ENCODE measurements around the gene TMEM14A. TPM values are rescaled to one million over a fixed set of nuclear protein-coding genes. Genes with fewer than 3 reads are reported as not detected.

TMEM14A gene
- total and polyA plus RNA-seq, 4 experiments from 2014 or later = 9.5 to 58.1 (median 20.3) TPM

GRCh38 chr6:52644253-52644652 lies 26.7 kb upstream of the TMEM14A start:
- Mint-ChIP-seq H3K27ac (no peak overlapping the region), H3K9me3 (no peaks in the 10 kb centered on the region), H3K4me3 (no peak overlapping the region), H3K27me3 (peaks cover 17% of the 10 kb centered on the region in 2 donors), H3K36me3 (no peaks in the 10 kb centered on the region), H3K4me1 (peaks cover 0 to 5% (median 2%) of the 10 kb centered on the region in 4 donors)
- H3K36me3 ChIP-seq (ENCODE audit: insufficient read depth, low read length) = no peaks in the 10 kb centered on the region
- ChIA-PET CTCF (ENCODE audit: partially characterized antibody) (no interaction called here), POLR2A (ENCODE audit: partially characterized antibody) (no interaction called here)
- H3K4me1 ChIP-seq (ENCODE audit: insufficient read depth, low read length) = no peaks in the 10 kb centered on the region
- H3K4me3 ChIP-seq (ENCODE audit: low read length in 2 of 2) = no peak overlapping the region
- intact Hi-C loops (cut with micrococcal nuclease) = no loop called here
- no peak for DNase-seq
- no peak overlapping the region for H3K27ac ChIP-seq (ENCODE audit: low read depth, low read length)
- H3K27me3 ChIP-seq (ENCODE audit: insufficient read depth, low read length) = peaks cover 5% of the 10 kb centered on the region
- no peaks in the 10 kb centered on the region for H3K9me3 ChIP-seq (ENCODE audit: control insufficient read depth in 1 of 2, low read length in 2 of 2)

DNA sequence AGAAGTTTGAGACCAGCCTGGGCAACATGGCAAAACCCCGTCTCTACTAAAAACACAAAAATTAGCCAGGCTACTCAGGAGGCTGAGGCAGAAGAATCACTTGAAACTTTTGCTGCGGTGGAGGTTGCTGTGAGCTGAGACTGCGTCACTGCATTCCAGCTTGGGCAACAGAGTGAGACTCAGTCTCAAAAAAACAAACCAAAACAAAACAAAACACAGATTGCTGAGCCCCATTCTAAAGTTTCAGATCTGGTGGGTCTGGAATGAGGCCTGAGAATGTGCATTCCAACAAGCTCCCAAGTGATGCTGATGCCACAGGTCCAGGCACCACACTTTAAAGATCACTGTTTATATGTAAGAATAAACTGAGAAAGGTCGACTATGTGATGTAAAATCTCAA lies 24.9 kb upstream of the TMEM14A start:
- Mint-ChIP-seq H3K27me3 (peaks cover 10 to 12% of the 10 kb centered on the region in 2 donors), H3K27ac (no peak overlapping the region), H3K36me3 (no peaks in the 10 kb centered on the region), H3K9me3 (no peaks in the 10 kb centered on the region), H3K4me1 (peaks cover 0 to 4% (median 1%) of the 10 kb centered on the region in 4 donors), H3K4me3 (no peak overlapping the region)
- no peaks in the 10 kb centered on the region for H3K36me3 ChIP-seq (ENCODE audit: insufficient read depth, low read length)
- CTCF ChIA-PET (ENCODE audit: partially characterized antibody) = interaction anchor here (9.2 kb wide), 1 partner anchor 16 kb away, joined by 106 read pairs; no protein-coding TSS in a partner anchor
- no peak for DNase-seq
- no peaks in the 10 kb centered on the region for H3K4me1 ChIP-seq (ENCODE audit: insufficient read depth, low read length)
- intact Hi-C loops (cut with micrococcal nuclease) = no loop called here
- POLR2A ChIA-PET (ENCODE audit: partially characterized antibody) = no interaction called here
- no peaks in the 10 kb centered on the region for H3K9me3 ChIP-seq (ENCODE audit: control insufficient read depth in 1 of 2, low read length in 2 of 2)
- no peak overlapping the region for H3K27ac ChIP-seq (ENCODE audit: low read depth, low read length)
- peaks cover 6% of the 10 kb centered on the region for H3K27me3 ChIP-seq (ENCODE audit: insufficient read depth, low read length)
- no peak overlapping the region for H3K4me3 ChIP-seq (ENCODE audit: low read length in 2 of 2)

- H3K27me3 Mint-ChIP-seq = peaks cover 6 to 10% of the 10 kb centered on the region in 2 donors
- POLR2A ChIA-PET (ENCODE audit: partially characterized antibody) = no interaction called here
- no peaks in the 10 kb centered on the region for H3K4me1 ChIP-seq (ENCODE audit: insufficient read depth, low read length)
- no peak overlapping the region for H3K27ac Mint-ChIP-seq
- H3K9me3 ChIP-seq (ENCODE audit: control insufficient read depth in 1 of 2, low read length in 2 of 2) = no peaks in the 10 kb centered on the region
- H3K27me3 ChIP-seq (ENCODE audit: insufficient read depth, low read length) = peaks cover 6% of the 10 kb centered on the region
- no peak overlapping the region for H3K4me3 ChIP-seq (ENCODE audit: low read length in 2 of 2)
- DNase-seq = no peak
- H3K9me3 Mint-ChIP-seq = no peaks in the 10 kb centered on the region
- CTCF ChIA-PET (ENCODE audit: partially characterized antibody) = interaction anchor here (1.1 to 9.2 kb wide), 3 partner anchors 12 to 232 kb away, joined by 4 to 106 read pairs (median 8); no protein-coding TSS in a partner anchor
- H3K27ac ChIP-seq (ENCODE audit: low read depth, low read length) = no peak overlapping the region
- intact Hi-C loops (cut with micrococcal nuclease) = no loop called here
- no peaks in the 10 kb centered on the region for H3K36me3 Mint-ChIP-seq
- no peaks in the 10 kb centered on the region for H3K36me3 ChIP-seq (ENCODE audit: insufficient read depth, low read length)
- H3K4me1 Mint-ChIP-seq = peaks cover 3 to 7% (median 4%) of the 10 kb centered on the region in 4 donors
- no peak overlapping the region for H3K4me3 Mint-ChIP-seq
Observed at GRCh38 chr6:52647199-52647598, 23.7 kb upstream of the TMEM14A start.

GRCh38 chr6:52649536-52650160 lies 21.3 kb upstream of the TMEM14A start:
- Histone ChIP-seq H3K27me3 (ENCODE audit: insufficient read depth, low read length) (peaks cover 6% of the 10 kb centered on the region), H3K9me3 (ENCODE audit: control insufficient read depth in 1 of 2, low read length in 2 of 2) (no peaks in the 10 kb centered on the region), H3K27ac (ENCODE audit: low read depth, low read length) (no peak overlapping the region), H3K36me3 (ENCODE audit: insufficient read depth, low read length) (no peaks in the 10 kb centered on the region), H3K4me3 (ENCODE audit: low read length in 2 of 2) (no peak overlapping the region), H3K4me1 (ENCODE audit: insufficient read depth, low read length) (no peaks in the 10 kb centered on the region)
- POLR2A ChIA-PET (ENCODE audit: partially characterized antibody) = no interaction called here
- H3K27me3 Mint-ChIP-seq = peaks cover 17 to 22% of the 10 kb centered on the region in 2 donors
- H3K4me1 Mint-ChIP-seq = peaks cover 3 to 9% (median 4%) of the 10 kb centered on the region in 4 donors
- no peak overlapping the region for H3K27ac Mint-ChIP-seq
- no peaks in the 10 kb centered on the region for H3K36me3 Mint-ChIP-seq
- no peak for DNase-seq
- no peak overlapping the region for H3K4me3 Mint-ChIP-seq
- intact Hi-C loops (cut with micrococcal nuclease) = no loop called here
- H3K9me3 Mint-ChIP-seq = no peaks in the 10 kb centered on the region
- CTCF ChIA-PET (ENCODE audit: partially characterized antibody) = interaction anchor here (1.0 to 9.2 kb wide), 11 partner anchors 9 to 233 kb away, joined by 3 to 106 read pairs (median 4); partner anchors contain the start of gene EFHC1

DNA sequence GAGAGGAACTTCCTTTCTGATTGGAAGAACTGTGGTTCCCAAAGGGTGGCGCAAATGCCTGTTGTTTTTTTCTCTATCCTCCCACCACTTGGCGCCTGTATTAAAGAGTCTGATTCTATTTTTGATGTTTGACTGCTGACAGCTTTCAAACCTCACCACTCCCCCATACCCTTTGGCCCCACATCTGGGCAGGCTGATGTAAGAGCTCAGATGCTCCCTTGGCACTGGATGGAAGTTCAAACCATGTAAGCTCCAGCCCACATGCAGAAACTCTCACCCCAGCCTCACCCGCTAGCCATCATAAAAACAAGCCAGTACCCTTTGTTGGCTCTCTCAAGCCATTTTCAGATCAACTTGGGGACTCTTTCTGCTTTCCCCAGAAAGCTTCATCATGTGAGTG lies 20.0 kb upstream of the TMEM14A start:
- POLR2A ChIA-PET (ENCODE audit: partially characterized antibody) = interaction anchor here (0.5 to 1.5 kb wide), 2 partner anchors 76 to 387 kb away, joined by 3 to 6 read pairs; no protein-coding TSS in a partner anchor

DNA sequence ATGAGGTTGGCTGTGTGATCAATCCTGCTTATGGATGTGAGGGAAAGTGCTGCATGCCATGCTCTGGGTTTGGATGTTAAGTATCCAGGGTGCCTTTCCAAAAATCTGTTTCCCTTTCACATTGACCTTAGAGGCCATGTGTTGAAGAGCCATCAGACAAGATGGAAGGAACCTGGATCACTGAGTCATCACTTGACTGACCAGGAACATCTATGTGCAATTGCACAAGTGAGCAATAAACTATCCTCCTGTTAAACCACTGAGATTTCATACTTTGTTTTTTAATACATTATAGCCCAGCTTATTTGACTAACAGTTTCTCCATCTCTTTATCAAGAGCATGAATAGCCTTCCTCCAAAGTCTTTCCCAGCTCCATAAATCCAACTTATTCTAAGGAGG lies 17.8 kb upstream of the TMEM14A start:
- Histone ChIP-seq H3K4me3 (ENCODE audit: low read length in 2 of 2) (no peak overlapping the region), H3K27me3 (ENCODE audit: insufficient read depth, low read length) (peaks cover 6% of the 10 kb centered on the region), H3K36me3 (ENCODE audit: insufficient read depth, low read length) (no peaks in the 10 kb centered on the region), H3K27ac (ENCODE audit: low read depth, low read length) (no peak overlapping the region), H3K9me3 (ENCODE audit: control insufficient read depth in 1 of 2, low read length in 2 of 2) (no peaks in the 10 kb centered on the region), H3K4me1 (ENCODE audit: insufficient read depth, low read length) (no peaks in the 10 kb centered on the region)
- Mint-ChIP-seq H3K27me3 (peaks cover 15 to 18% of the 10 kb centered on the region in 2 donors), H3K4me3 (no peak overlapping the region), H3K27ac (peak overlapping the region in 1 of 7 donors; percentile 53), H3K9me3 (no peaks in the 10 kb centered on the region), H3K4me1 (peaks cover 3 to 9% (median 4%) of the 10 kb centered on the region in 4 donors), H3K36me3 (no peaks in the 10 kb centered on the region)
- intact Hi-C loops (cut with micrococcal nuclease) = loop anchor here (2.0 kb wide), 2 partner anchors 18 to 78 kb away; partner anchors contain the start of gene TMEM14A
- no peak for DNase-seq
- ChIA-PET CTCF (ENCODE audit: partially characterized antibody) (interaction anchor here (1.0 to 9.2 kb wide), 19 partner anchors 9 to 391 kb away, joined by 3 to 106 read pairs (median 7); partner anchors contain the start of genes EFHC1, MCM3, TMEM14A and TRAM2), POLR2A (ENCODE audit: partially characterized antibody) (interaction anchor here (1.4 kb wide), 1 partner anchor 368 kb away, joined by 4 read pairs; the partner anchor contains the start of gene MCM3)

More for the DNA sequence above, 20.0 kb upstream of the TMEM14A start:
- no peak for DNase-seq
- peaks cover 3 to 9% (median 4%) of the 10 kb centered on the region in 4 donors for H3K4me1 Mint-ChIP-seq
- peaks cover 15 to 23% of the 10 kb centered on the region in 2 donors for H3K27me3 Mint-ChIP-seq
- no peaks in the 10 kb centered on the region for H3K36me3 Mint-ChIP-seq
- Histone ChIP-seq H3K36me3 (ENCODE audit: insufficient read depth, low read length) (no peaks in the 10 kb centered on the region), H3K4me3 (ENCODE audit: low read length in 2 of 2) (no peak overlapping the region), H3K4me1 (ENCODE audit: insufficient read depth, low read length) (no peaks in the 10 kb centered on the region), H3K9me3 (ENCODE audit: control insufficient read depth in 1 of 2, low read length in 2 of 2) (no peaks in the 10 kb centered on the region), H3K27ac (ENCODE audit: low read depth, low read length) (no peak overlapping the region), H3K27me3 (ENCODE audit: insufficient read depth, low read length) (peaks cover 6% of the 10 kb centered on the region)
- H3K27ac Mint-ChIP-seq = no peak overlapping the region
- CTCF ChIA-PET (ENCODE audit: partially characterized antibody) = interaction anchor here (0.8 to 9.2 kb wide), 16 partner anchors 10 to 424 kb away, joined by 3 to 106 read pairs (median 10); partner anchors contain the start of genes EFHC1, MCM3 and TMEM14A
- intact Hi-C loops (cut with micrococcal nuclease) = no loop called here
- peak overlapping the region in 1 of 8 donors; percentile 15 for H3K4me3 Mint-ChIP-seq
- H3K9me3 Mint-ChIP-seq = no peaks in the 10 kb centered on the region

- DNase-seq = no peak
- ChIA-PET POLR2A (ENCODE audit: partially characterized antibody) (no interaction called here), CTCF (ENCODE audit: partially characterized antibody) (interaction anchor here (1.3 to 9.2 kb wide), 7 partner anchors 8 to 369 kb away, joined by 3 to 106 read pairs (median 25); partner anchors contain the start of genes EFHC1 and MCM3)
- intact Hi-C loops (cut with micrococcal nuclease) = no loop called here
- Histone ChIP-seq H3K9me3 (ENCODE audit: control insufficient read depth in 1 of 2, low read length in 2 of 2) (no peaks in the 10 kb centered on the region), H3K27me3 (ENCODE audit: insufficient read depth, low read length) (peaks cover 3% of the 10 kb centered on the region), H3K36me3 (ENCODE audit: insufficient read depth, low read length) (no peaks in the 10 kb centered on the region), H3K4me1 (ENCODE audit: insufficient read depth, low read length) (no peaks in the 10 kb centered on the region), H3K27ac (ENCODE audit: low read depth, low read length) (no peak overlapping the region), H3K4me3 (ENCODE audit: low read length in 2 of 2) (no peak overlapping the region)
- Mint-ChIP-seq H3K4me3 (no peak overlapping the region), H3K9me3 (no peaks in the 10 kb centered on the region), H3K4me1 (peaks cover 3 to 9% (median 4%) of the 10 kb centered on the region in 4 donors), H3K36me3 (no peaks in the 10 kb centered on the region), H3K27me3 (peaks cover 15 to 17% of the 10 kb centered on the region in 2 donors), H3K27ac (no peak overlapping the region)
Observed at GRCh38 chr6:52654007-52654406, 16.9 kb upstream of the TMEM14A start.

Data from CD4-positive, alpha-beta memory T cell (primary cell).